NT2/D1 (cell line): Measurements from ENCODE around the gene IFNA7.
"Not testable (repeated sequence)": the region's sequence is repeated elsewhere in the genome, so short reads cannot be mapped to it uniquely, and the experiment has no call there.

Experiments
- DNase-seq: peaks from one replicate; pipeline ENCODE4 v3.0.0-alpha.2; 2011; ENCODE audit warnings: low read depth, low spot score
- H3K27me3 ChIP-seq: 2 replicates; pipeline ENCODE4 v1.6.0; 2011; ENCODE audit warnings: mild to moderate bottlenecking; ENCODE audit not compliant: insufficient read length, insufficient read depth
- H3K36me3 ChIP-seq: 2 replicates; pipeline ENCODE4 v1.6.1; 2011; ENCODE audit warnings: mild to moderate bottlenecking, low read length, mixed read lengths; ENCODE audit not compliant: insufficient read depth, insufficient read length
- H3K4me1 ChIP-seq: 2 replicates; pipeline ENCODE4 v1.5.1; 2011; ENCODE audit not compliant: insufficient read depth, insufficient read length
- H3K4me3 ChIP-seq: 2 replicates; pipeline ENCODE4 v1.5.1; 2011; ENCODE audit warnings: low read depth; ENCODE audit not compliant: insufficient read length
- H3K9ac ChIP-seq: 2 replicates; pipeline ENCODE4 v1.6.0; 2011; ENCODE audit warnings: low read depth; ENCODE audit not compliant: insufficient read length
- H3K9me3 ChIP-seq: 2 replicates; pipeline ENCODE4 v1.5.1; 2011; ENCODE audit warnings: mild to moderate bottlenecking, low read length; ENCODE audit not compliant: insufficient read depth
- SUZ12 ChIP-seq: IDR thresholded peaks from 2 replicates; pipeline ENCODE4 v1.6.1; 2011; ENCODE audit not compliant: insufficient read length, insufficient read depth; ENCODE audit errors: extremely low read depth
- YY1 ChIP-seq: IDR thresholded peaks from 2 replicates; pipeline ENCODE4 v1.6.1; 2011; ENCODE audit not compliant: insufficient read length, insufficient read depth
- ZNF274 ChIP-seq: IDR thresholded peaks from 2 replicates; pipeline ENCODE4 v1.6.1; 2011; ENCODE audit warnings: mild to moderate bottlenecking, low read depth, low read length

The IFNA7 gene

GRCh38 chr9:21205204-21205603 is 3.2 kb upstream of the IFNA7 start:
- Histone ChIP-seq H3K36me3 (no peaks in the 10 kb centered on the region), H3K4me3 (no peak overlapping the region), H3K4me1 (no peaks in the 10 kb centered on the region), H3K27me3 (no peaks in the 10 kb centered on the region), H3K9me3 (no peaks in the 10 kb centered on the region), H3K9ac (no peak overlapping the region)
- no peak for DNase-seq
- TF ChIP-seq ZNF274 (no peak), YY1 (no peak), SUZ12 (no peak)

- not testable (repeated sequence) for H3K9me3 ChIP-seq, DNase-seq, H3K4me1 ChIP-seq, H3K9ac ChIP-seq, H3K27me3 ChIP-seq, H3K4me3 ChIP-seq, H3K36me3 ChIP-seq
Observed at GRCh38 chr9:21194867-21195776, 6.9 kb downstream of the IFNA7 start.

GRCh38 chr9:21187487-21187886 is 14.5 kb downstream of the IFNA7 start, which contains the start of gene IFNA4:
IFNA4 (minus strand) TSS chr9:21187587; CDS start chr9:21187531, 56 bp downstream.
- not testable (repeated sequence) for H3K36me3 ChIP-seq, H3K27me3 ChIP-seq, H3K4me1 ChIP-seq, H3K9me3 ChIP-seq, H3K9ac ChIP-seq, H3K4me3 ChIP-seq, DNase-seq

GRCh38 chr9:21182810-21183736 is 18.9 kb downstream of the IFNA7 start:
- DNase-seq = peak; percentile 8
- not testable (repeated sequence) for H3K9me3 ChIP-seq, H3K9ac ChIP-seq, H3K4me3 ChIP-seq, H3K36me3 ChIP-seq, H3K27me3 ChIP-seq, H3K4me1 ChIP-seq

- TF ChIP-seq ZNF274 (no peak), YY1 (no peak), SUZ12 (no peak)
- Histone ChIP-seq H3K9ac (no peak overlapping the region), H3K4me3 (no peak overlapping the region), H3K27me3 (no peaks in the 10 kb centered on the region), H3K36me3 (no peaks in the 10 kb centered on the region), H3K4me1 (no peaks in the 10 kb centered on the region), H3K9me3 (no peaks in the 10 kb centered on the region)
- DNase-seq = no peak
Observed at GRCh38 chr9:21174671-21175070, 27.3 kb downstream of the IFNA7 start.

GRCh38 chr9:21172156-21172555 is 29.8 kb downstream of the IFNA7 start:
- H3K4me3 ChIP-seq = no peak overlapping the region
- no peak overlapping the region for H3K9ac ChIP-seq
- no peak for TF ChIP-seq SUZ12
- TF ChIP-seq YY1 = no peak
- TF ChIP-seq ZNF274 = no peak

GRCh38 chr9:21171351-21171750 is 30.7 kb downstream of the IFNA7 start:
- Histone ChIP-seq H3K9me3 (no peaks in the 10 kb centered on the region), H3K4me3 (no peak overlapping the region), H3K36me3 (no peaks in the 10 kb centered on the region), H3K9ac (no peak overlapping the region), H3K4me1 (no peaks in the 10 kb centered on the region), H3K27me3 (no peaks in the 10 kb centered on the region)
- TF ChIP-seq ZNF274 (no peak), SUZ12 (no peak), YY1 (no peak)
- DNase-seq = no peak

More at GRCh38 chr9:21172156-21172555, 29.8 kb downstream of the IFNA7 start:
- Histone ChIP-seq H3K36me3 (no peaks in the 10 kb centered on the region), H3K4me1 (no peaks in the 10 kb centered on the region), H3K27me3 (no peaks in the 10 kb centered on the region), H3K9me3 (no peaks in the 10 kb centered on the region)
- DNase-seq = no peak

GRCh38 chr9:21166560-21166959 is 35.4 kb downstream of the IFNA7 start, which contains the start of gene IFNA21:
IFNA21 (minus strand) TSS chr9:21166660; CDS start chr9:21166612, 48 bp downstream.
- H3K9me3 ChIP-seq, H3K9ac ChIP-seq, H3K36me3 ChIP-seq, H3K4me3 ChIP-seq, H3K27me3 ChIP-seq, DNase-seq, H3K4me1 ChIP-seq: not testable (repeated sequence)
